ENCODE data around the gene LEAP2. TPM values are rescaled to one million over a fixed set of nuclear protein-coding genes. Genes with fewer than 3 reads are reported as not detected.

LEAP2 gene
- total and polyA plus RNA-seq, 7 donors: 0.51 to 2.7 (median 0.91) TPM

- Histone ChIP-seq H3K4me1 (no peaks in the 10 kb centered on the region), H3K9me3 (no peaks in the 10 kb centered on the region), H3K36me3 (ENCODE audit: insufficient read depth in 1 of 2, low read depth in 1 of 2) (no peaks in the 10 kb centered on the region), H3K27me3 (ENCODE audit: insufficient read depth in 3 of 3, low read length in 2 of 3) (no peaks in the 10 kb centered on the region), H3K4me3 (no peak overlapping the region), H3K27ac (no peak overlapping the region)
- ATAC-seq (no peak), DNase-seq (no peak)
- intact Hi-C loops (cut with DNase I): no loop called here
- WGBS, 3 donors: 80 to 86% (median 86%) methylated on average over 3 of the region's 3 CpGs
- TF ChIP-seq CTCF (IDR thresholded peaks at IDR 0.05): no peak
Measured at GRCh38 chr5:132856011-132856410, 17.5 kb upstream of the LEAP2 start.

- Histone ChIP-seq H3K36me3 (ENCODE audit: insufficient read depth in 1 of 2, low read depth in 1 of 2) (no peaks in the 10 kb centered on the region), H3K27ac (no peak overlapping the region), H3K27me3 (ENCODE audit: insufficient read depth in 3 of 3, low read length in 2 of 3) (no peaks in the 10 kb centered on the region), H3K4me3 (no peak overlapping the region), H3K9me3 (no peaks in the 10 kb centered on the region), H3K4me1 (no peaks in the 10 kb centered on the region)
- no peak for TF ChIP-seq CTCF (IDR thresholded peaks at IDR 0.05)
- intact Hi-C loops (cut with DNase I): loop anchor here in 1 of 2 donors (10.0 kb wide), 1 partner anchor 485 kb away; no protein-coding TSS in a partner anchor
- DNase-seq (no peak), ATAC-seq (no peak)
- WGBS, 3 donors: 74 to 75% (median 75%) methylated on average over 2 of the region's 2 CpGs
Measured at GRCh38 chr5:132859889-132860437, 13.5 kb upstream of the LEAP2 start.

GRCh38 chr5:132860742-132861141 lies 12.7 kb upstream of the LEAP2 start:
- no peak for TF ChIP-seq CTCF (IDR thresholded peaks at IDR 0.05)
- H3K9me3 ChIP-seq: no peaks in the 10 kb centered on the region
- peaks cover 2% of the 10 kb centered on the region for H3K4me1 ChIP-seq
- no peak for DNase-seq
- H3K36me3 ChIP-seq (ENCODE audit: insufficient read depth in 1 of 2, low read depth in 1 of 2): no peaks in the 10 kb centered on the region
- no peak overlapping the region for H3K27ac ChIP-seq
- no peak overlapping the region for H3K4me3 ChIP-seq
- WGBS, 3 donors: 65 to 67% (median 65%) methylated on average over 5 of the region's 5 CpGs
- no peaks in the 10 kb centered on the region for H3K27me3 ChIP-seq (ENCODE audit: insufficient read depth in 3 of 3, low read length in 2 of 3)
- no peak for ATAC-seq
- intact Hi-C loops (cut with DNase I): loop anchor here in 1 of 2 donors (10.0 kb wide), 1 partner anchor 486 kb away; no protein-coding TSS in a partner anchor

- DNase-seq: no peak
- Histone ChIP-seq H3K36me3 (ENCODE audit: insufficient read depth in 1 of 2, low read depth in 1 of 2) (peaks cover 7 to 36% of the 10 kb centered on the region in 2 donors), H3K4me3 (peak overlapping the region; percentile 99), H3K27ac (peak overlapping the region; percentile 97), H3K4me1 (peaks cover 24% of the 10 kb centered on the region), H3K27me3 (ENCODE audit: insufficient read depth in 3 of 3, low read length in 2 of 3) (no peaks in the 10 kb centered on the region), H3K9me3 (no peaks in the 10 kb centered on the region)
- TF ChIP-seq CTCF (IDR thresholded peaks at IDR 0.05): no peak
- ATAC-seq: peak; percentile 48 to 63 (median 54)
- 29 to 37% (median 32%) methylated on average over 28 to 30 of the region's 30 CpGs for WGBS, 3 donors
- intact Hi-C loops (cut with DNase I): loop anchor here in 1 of 2 donors (5.0 to 10.0 kb wide), 2 partner anchors 34 to 491 kb away; partner anchors contain the start of gene SHROOM1
Measured at GRCh38 chr5:132865668-132866341, 7.7 kb upstream of the LEAP2 start.
